ENCODE data around the gene PLAC1. TPM values are rescaled to one million over a fixed set of nuclear protein-coding genes. Genes with fewer than 3 reads are reported as not detected.

The PLAC1 gene
- 0.33 and 0.37 TPM in 2 replicates for total RNA-seq

GRCh38 chrX:134658002-134658759 is at the start of gene PLAC1:
PLAC1 (minus strand) TSS chrX:134658471; CDS start chrX:134566682, 91,789 bp downstream.

Other genes with a start within 250 kb of the PLAC1 start
- 26.0 and 34.2 TPM in 2 replicates for gene HPRT1, start 198.3 kb downstream of the PLAC1 start, total RNA-seq
- gene PABIR2, start 138.7 kb upstream of the PLAC1 start, total RNA-seq: 15.7 and 23.1 TPM in 2 replicates

Data from uterine smooth muscle cell (primary cell).